Measurements from ENCODE around the gene TMEM147.

GRCh38 chr19:35521124-35521743 lies 24.2 kb upstream of the TMEM147 start:
- TF ChIP-seq CTCF (IDR thresholded peaks at IDR 0.05; ENCODE audit: borderline replicate concordance, extremely low read depth, low read length, poor library complexity, severe bottlenecking) (no peak), EZH2 (IDR thresholded peaks at IDR 0.05; ENCODE audit: borderline replicate concordance, low read depth, low read length, severe bottlenecking) (no peak)

Data from DND-41 (cell line).